ENCODE results near the gene PRKACG.
"Not testable (repeated sequence)": the region's sequence is repeated elsewhere in the genome, so short reads cannot be mapped to it uniquely, and the experiment has no call there.

Gene PRKACG

DNA sequence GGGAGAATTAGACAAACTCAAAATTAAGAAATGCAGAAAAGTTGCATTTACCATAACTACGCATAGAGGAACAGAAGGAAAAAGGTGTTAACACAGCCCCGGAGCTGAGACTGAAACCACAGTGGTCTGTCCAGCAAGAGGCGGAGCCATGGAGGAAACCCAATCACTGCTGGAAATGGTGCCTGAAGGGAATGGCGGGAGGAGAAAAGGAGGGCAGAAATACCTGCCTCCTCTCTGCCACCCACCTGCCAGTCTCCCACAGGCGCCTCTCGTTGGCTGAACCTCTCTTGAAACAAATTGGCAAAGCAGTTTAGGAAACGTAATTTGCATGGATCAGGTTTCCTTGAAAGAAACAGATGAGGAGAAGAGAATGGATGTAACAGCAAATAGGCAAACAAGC is 9.7 kb upstream of the PRKACG start:
- no peak for DNase-seq (ENCODE audit: low spot score)

DNA sequence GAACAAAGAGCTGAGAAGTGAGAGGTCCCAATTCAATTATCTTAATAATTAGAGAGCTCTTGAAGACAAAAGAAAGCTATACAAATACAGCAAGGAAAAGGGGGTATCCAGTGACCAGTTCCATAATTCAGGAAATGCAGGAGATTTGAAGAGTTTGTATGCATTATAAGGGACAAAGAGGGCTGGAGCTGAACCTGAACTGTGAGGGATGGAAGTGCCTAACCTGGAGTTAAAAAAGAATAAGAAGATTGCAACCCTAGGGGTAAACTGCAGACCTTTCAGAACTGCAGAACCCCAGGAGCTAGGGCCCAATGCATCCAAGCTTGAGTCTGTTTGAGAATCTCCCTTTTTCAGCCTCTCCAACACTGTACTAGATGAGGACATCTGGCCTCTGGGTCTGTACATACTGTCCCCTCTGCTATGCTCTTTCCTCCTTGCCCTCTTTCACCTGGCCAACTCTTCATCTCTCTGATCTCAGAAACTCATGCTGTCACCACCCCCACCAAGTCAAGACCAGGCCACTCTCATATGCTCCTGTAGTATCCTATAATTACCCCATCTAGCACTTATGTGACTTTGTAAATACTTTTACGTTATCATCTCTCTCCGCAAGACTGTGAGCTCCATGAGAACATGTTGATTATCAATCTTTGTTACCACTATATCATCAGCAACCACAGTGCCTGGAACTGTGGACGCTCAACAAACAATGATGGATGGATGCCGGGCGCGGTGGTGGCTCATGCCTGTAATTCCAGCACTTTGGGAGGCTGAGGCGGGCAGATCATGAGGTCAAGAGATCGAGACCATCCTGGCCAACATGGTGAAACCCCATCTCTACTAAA is 6.6 kb upstream of the PRKACG start:
- DNase-seq (ENCODE audit: low spot score), result no peak

DNA sequence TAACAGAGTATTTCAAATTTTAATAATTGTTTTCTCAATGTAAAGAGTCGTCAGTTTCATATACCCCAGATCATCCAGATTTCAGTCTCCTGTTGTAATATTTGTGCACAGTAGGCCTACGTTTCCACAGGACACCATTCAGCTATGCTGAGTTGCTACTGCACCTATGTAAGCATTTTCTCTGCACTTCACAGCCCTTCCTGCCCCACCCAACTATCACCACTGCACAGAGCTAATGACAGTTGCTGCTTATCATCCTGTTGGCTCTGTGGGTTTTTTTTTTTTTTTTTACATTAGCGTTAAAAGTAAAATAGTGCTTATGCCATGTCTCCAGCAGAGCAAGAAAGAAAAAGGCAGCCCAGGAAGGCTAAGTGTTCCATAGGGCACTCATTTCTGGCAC is 5.9 kb upstream of the PRKACG start:
- DNase-seq (ENCODE audit: low spot score), result no peak

DNA sequence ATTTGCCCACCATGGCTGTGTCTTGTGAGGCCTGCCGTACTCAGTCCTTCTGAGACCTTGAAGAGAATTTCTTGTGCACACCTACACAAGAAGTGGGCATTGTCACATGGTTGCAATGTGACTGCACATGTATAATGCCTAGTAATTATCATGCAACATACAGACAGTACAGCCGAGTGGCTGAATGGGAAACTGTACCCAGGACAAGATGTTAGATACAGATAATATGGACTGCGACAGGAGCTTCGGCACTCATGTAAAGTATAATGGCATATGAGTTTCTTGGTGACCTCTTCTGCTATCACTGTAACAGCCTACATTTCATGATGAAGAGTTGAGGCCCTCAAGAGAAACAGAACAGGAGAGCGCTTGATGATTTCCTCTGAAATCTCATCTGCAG is 4.8 kb upstream of the PRKACG start:
- no peak for DNase-seq (ENCODE audit: low spot score)

DNA sequence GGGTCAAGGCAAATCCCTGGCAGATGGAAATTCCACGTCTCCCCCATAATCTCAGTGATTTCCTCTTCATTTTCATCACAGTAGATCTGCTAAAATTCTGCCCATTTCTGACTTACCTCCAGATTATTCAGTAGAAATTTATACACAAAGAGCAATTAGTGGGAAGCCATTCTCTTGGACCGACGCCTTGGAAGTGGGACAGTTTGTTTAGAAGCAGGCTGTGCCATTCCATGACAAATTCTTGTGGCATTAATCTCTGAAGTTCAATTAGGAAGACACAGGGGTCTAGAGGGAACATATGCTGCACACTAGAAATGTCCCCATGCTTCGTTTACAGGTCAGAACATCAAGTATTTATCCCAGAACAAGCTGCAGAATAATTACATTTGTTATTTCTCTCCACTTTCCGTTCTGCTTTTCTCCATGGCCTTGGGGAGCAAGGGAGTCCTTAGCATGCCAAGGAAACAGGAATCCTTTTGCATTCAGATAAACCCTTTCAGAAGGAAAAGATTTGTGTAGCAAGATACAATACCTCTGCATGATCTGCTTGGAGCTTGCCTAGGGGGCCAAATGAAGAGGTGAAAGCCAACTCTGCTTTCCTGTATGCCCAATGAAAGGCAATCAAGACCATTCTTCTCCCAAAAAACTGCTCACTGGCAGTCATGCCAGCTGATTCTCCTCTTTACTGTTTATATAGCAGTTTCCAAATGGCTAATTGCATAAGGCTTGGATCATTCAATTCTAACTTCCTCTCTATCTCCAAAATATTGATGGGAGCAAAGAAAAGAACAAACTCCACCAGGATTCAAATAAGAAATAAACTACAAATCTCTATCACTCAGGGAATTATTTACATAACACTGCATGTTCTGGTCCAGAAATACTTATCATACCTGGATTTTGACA is 2.5 kb upstream of the PRKACG start:
- no peak for DNase-seq (ENCODE audit: low spot score)

DNA sequence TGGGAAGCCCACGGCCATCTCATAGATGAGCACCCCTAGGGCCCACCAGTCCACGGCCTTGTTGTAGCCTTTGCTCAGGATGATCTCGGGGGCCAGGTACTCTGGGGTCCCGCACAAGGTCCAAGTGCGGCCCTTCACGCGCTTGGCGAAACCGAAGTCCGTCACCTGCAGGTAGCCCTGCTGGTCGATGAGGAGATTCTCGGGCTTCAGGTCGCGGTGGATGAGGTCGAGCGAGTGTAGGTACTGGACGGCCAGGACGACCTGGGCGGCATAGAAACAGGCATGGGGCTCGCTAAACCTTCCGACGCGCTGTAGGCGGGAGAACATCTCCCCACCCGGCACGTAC is 558 bp downstream of the PRKACG start:
- DNase-seq (ENCODE audit: low spot score), result no peak

DNA sequence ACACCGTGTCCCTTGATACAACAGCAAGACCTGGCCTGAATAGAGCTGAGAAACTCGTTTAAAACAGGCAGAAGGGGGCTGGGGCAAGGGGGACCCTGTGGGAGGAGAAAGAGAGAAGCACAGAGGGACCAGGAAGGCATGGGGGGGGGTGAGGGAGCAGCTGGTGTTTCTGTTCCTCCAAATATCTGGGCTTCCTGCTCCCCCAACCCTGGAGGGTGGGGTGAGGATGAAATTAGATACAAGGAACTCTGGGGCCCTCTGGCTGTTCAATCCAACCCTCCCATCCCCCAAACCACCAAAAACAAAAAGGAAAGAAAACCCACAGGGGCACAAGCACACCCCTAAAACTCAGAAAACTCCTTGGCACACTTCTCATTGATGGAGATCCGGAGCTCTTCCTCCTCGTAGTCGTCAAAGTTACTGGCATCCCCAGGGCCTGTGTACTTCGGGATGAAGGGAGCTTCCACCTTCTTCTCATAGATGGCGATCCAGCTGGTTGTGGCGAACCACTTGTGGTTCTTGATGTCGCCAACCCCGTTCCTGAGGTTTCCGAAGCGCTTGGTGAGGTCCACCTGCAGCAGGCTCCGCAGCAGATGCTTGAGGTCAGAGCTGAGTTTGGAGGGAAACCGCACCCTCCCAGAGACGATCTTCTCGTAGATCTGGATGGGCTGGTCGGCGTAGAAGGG is 1.1 kb downstream of the PRKACG start:
- no peak for DNase-seq (ENCODE audit: low spot score)

DNA sequence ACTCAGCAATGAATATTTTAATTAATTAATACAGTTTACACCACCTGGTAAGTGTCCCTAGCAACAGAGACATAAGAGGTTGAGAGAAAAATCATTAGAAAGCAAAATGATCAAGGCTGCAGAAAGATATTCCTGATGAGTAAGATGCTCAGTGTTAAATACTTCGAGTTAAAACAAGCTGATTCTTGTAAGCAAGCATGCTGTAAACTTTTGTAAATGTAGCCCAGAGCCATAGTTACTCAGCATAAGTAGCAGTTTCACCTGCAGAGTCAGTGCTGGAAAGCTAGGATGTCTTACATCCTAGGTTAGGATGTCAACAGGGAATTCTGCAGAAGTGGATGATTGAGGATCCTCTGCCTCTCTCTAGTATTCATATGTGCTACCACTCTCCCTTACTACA is 4.2 kb downstream of the PRKACG start:
- no peak for DNase-seq (ENCODE audit: low spot score)

DNA sequence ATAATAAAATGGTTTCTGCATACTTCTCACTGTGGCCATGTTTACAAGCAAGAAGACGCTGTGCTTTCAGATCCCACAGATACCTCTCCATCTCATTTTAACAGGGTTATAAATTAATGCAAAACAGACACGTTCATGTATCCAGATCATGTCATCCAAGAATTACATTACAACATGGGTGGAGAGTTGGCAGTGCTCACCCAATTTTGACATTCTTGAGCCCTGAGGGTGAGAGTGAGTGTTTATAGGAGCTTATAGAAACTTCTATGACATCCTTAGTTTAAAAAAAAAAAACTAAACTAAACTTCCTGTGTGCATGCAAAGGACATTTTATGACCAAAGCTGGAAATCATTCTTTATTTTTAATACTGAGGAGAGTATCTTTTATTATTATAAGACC is 9.1 kb downstream of the PRKACG start:
- DNase-seq (ENCODE audit: low spot score), result no peak

DNA sequence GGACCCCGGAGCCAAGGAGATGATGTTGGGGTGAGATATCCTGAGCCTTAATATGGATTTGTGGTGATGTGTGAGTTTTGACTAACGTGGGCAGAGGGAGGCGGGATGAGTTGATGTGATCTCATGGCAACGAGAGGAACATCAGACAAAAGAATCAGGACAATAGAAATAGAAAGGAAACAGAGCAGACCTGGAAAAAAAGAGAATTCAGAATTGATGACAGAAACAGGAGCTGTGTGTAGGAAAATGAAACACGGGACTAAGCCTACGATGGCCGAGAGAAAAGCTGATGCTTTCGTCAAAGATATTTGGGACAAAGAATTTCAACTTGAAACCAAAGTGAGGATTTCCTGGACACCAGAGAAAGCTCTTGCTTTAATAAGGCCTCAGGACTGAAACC is 10.9 kb downstream of the PRKACG start:
- DNase-seq (ENCODE audit: low spot score), result no peak

DNA sequence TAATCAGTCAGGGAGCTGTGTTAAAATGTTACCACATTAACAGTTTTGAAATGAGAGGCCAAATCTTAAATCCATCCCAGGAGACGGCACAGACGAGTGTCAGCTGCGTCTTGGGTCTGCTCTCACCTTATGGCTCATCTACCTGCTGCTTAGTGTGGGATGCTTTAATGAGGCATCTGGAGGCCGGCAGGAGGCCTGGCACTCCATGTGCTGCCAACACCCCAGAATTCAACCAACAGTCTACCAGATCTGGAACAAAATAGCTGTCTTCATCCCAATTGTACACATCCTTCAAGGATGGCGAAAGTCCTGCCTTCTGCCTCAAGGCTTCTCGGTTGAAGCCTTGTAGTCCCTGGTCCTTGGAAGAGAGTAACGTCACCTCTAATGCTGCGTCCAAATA is 12.0 kb downstream of the PRKACG start:
- DNase-seq (ENCODE audit: low spot score), result no peak

DNA sequence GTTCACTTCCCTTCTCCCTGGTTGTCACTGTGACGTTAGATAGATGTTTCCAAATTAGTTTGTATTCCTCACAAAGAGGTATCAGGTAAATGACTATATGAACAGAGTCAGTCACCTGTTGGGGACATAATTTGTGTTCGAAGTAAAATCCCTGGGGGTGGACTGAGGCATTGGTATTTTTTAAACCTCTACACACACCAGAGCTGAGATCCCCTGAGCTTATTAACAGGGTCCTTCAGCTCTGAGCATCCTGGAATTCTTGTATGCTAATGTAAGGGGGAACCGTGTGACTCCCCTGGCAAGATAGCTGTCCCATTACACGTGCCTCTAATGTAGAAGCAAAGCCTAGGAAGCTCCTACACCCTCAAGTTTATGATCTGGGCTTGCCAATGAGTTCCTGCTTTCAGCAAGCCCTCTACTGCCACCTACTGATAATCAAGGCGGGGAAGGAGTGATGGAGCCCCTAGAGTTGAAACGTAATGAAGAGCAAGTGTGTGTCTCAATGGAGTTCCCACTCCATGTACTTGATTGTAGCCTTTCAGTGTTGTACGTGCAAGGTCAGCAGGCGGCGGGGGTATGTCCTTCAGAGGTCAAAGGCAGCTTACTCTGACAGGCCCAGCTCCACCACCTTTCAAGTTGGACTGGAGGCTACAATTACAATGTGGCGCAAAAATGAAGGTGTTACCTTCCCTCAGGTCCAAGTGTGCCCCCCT is 14.4 kb downstream of the PRKACG start:
- peak; percentile 77 for DNase-seq (ENCODE audit: low spot score)

DNA sequence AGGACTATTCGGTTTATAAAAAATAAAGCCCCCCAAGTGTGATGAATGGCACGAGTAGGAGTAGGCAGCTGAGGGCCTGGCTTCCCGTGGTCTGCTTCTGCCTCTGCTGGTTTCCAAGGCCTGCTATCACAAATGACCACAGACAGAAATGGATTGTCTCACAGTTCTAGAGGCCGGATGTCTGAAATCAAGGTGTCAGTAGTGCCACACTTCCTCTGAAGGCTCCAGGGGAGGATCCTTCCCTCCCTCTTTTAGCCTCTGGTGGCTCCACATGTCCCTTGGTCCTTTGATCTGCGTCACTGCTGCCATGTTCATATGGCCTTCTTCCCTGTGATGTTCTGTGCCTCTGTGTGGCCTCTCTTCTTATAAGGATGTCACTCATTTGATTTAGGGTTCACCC is 15.1 kb downstream of the PRKACG start:
- no peak for DNase-seq (ENCODE audit: low spot score)

DNA sequence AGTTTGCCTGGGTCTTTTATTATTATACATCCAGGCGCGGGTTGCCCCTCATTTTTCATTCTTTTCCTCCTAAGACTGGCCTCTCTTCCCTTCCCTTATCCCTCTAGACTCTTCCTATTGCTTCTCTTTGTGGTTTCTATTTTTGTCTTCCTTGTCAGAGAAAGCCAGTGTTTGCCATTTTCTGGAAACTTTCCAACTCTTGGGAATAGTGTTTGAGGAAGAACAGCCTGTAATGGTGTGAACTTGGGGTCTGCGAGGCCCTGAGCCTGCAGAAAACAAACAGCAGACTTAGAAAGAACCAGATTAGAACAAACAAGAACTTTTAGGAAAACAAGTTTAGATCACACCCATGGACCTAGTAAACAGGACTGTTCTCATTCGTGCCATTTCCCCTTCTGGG is 15.5 kb downstream of the PRKACG start:
- no peak for DNase-seq (ENCODE audit: low spot score)

DNA sequence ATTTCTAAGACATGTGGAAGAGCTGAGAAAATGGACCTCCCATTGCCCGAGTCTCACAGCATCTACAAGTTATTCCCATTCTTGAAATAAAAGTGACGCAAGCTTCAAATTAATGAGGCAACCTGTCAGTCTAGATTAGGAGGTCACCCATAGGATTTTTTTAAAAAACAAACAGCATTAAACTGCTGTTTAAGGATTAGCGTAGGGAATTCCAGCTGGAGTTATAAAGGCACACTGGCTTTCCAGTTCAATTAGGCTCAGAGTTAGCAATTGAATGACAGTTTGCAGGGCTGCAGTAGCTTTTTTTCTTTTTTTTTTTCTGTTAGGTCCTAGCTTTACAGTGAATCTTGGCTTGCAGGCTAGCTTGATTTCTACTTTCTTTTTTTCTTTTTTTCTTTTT is 16.2 kb downstream of the PRKACG start:
- no peak for DNase-seq (ENCODE audit: low spot score)

DNA sequence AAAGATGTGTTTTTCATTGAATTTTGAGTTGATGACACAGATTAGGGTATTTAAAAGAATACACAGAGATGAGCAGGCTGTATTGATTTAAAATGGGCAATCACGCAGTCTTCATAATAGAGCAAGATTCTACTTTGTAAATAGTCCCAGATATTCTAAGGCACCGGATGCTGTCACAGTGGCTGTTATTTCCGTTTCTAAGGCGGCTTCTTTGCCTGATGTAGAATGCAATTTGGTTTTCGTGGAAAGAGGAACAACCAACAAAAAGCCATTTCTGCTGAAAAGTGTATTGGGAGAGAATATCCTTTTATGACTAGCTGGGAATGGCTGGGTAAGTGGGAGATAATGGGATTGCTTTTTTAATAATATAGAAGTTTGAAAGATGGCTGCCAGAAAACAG is 17.5 kb downstream of the PRKACG start:
- no peak for DNase-seq (ENCODE audit: low spot score)

DNA sequence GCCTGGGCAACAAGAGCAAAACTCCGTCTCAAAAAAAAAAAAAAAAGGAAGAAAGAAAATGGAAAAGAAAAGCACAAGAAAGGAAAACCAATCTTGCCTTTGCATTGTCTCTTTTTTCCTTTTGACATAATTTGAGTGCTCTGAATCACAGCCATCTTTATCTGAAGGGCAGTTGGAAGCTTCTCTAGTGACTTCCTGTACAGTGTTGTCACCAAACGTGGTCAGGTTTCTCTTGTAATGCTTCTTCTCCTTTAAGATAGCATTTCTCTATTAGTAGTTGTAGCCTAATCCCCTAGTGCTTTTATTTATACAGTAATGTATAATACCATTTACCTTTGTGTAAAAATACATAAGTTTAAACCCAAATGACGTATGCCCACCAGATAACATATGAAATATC is 18.1 kb downstream of the PRKACG start:
- DNase-seq (ENCODE audit: low spot score), result no peak

DNA sequence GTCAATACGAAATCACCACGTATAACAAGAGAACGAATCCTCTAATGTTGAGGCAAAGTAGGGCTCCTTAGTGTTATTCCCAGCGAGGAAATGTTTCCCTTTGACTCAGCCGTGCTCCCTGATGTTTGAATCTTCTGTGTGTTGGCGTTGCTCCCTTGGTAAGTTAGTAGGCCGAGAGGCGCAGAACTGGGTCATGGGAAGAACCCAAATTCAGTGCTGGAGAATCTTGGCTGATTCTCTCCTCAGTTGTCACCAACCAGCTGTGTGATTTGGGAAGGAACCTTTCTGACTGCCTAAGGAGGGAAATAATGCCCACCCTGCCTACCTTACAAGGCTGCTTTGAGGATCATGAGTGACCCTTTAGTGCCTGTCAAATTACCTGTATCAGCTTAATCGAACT is 22.5 kb downstream of the PRKACG start:
- no peak for DNase-seq (ENCODE audit: low spot score)

DNA sequence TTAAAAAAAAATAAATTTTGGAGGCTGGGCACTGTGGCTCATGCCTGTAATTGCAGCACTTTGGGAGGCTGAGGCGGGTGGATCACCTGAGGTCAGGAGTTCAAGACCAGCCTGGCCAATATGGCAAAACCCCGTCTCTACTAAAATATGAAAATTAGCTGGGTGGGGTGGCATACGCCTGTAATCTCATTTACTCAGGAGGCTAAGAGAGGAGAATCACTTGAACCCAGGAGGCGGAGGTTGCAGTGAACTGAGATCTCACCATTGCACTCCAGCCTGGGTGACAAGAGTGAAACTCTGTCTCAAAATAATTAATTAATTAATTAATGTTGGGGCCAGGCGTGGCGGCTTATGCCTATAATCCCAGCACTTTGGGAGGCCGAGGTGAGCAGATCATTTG is 27.0 kb downstream of the PRKACG start:
- DNase-seq (ENCODE audit: low spot score), result not testable (repeated sequence)

DNA sequence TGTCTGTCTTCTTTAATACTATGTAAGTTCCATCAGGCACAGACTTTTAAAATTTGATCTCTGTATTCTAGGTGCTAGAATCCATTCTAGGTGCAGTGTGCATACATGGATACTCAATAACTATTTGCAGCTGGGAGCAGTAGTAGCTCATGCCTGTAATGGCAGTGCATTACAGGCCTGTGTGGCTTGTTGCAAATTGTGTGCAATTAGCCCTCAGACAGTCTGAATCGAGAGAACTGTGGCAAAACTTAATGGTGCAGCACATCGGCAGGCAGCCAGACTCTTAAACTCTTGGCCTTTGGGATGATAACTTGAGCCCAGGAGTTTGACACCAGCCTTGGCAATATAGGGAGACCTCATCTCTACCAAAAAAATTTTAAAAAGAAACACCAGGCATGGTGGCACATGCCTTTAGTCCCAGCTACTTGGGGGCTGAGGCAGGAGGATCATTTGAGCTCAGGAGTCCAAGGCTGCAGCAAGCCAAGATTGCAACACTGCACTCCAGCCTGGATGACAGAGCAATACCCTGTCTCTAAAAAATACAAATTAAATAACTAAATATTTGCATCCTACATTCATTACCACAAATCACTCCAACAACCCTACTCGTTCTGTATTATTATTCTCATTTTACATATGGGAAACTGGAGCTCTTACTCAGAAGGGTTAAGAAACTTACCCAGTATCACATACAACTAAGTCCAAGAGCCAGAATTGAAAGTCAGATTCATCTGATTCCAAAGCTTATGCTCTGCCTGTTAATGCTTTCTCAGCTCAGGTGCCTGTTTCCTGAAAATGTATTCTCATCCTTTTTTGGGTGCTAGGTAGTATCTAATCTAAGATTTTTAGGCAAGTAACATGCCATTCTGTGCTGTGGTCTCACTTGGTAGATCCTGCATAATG is 30.1 kb downstream of the PRKACG start:
- DNase-seq (ENCODE audit: low spot score), result no peak

DNA sequence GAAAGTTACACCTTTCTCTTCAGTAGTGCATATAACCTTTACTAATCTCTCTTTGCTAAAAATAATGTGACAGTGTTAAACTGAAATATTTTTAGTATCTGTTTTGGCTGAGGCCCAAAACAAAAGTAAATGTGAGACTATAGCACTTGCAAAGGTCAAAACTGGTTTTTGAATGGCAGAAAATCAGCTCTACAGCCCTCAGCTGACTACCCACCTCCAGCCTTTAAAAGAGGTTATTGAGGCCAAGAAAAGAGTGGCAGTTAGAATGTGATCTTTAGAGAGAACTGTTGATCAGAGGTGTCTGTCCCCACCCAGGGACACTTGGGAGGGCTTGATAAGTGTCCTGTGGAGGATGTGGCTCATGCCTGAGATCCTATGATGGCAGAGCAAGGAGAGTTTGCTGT is 30.9 kb downstream of the PRKACG start:
- DNase-seq (ENCODE audit: low spot score), result no peak
